AG04449 (cell line): ENCODE measurements around the gene DOCK10.

Source experiments
- CTCF ChIA-PET: fragments of 350-600 bp; formaldehyde crosslinking; extraction: SDS; loops from one replicate; lab custom pipeline; 2021; ENCODE audit warnings: antibody characterized with exemption; lab: Yijun Ruan, JAX
- POLR2A ChIA-PET: fragments of 400-600, 350-600 bp; formaldehyde crosslinking; extraction: SDS; loops from one replicate; lab custom pipeline; 2020; ENCODE audit warnings: antibody characterized with exemption, inconsistent platforms; lab: Yijun Ruan, JAX
- DNase-seq: peaks from one replicate; pipeline ENCODE4 v3.0.0-alpha.2; 2010; ENCODE audit warnings: low read depth, low spot score
- H3K4me3 ChIP-seq: 2 replicates; pipeline ENCODE4 v1.5.1; 2011; ENCODE audit warnings: low read depth, mild to moderate bottlenecking, control low read depth, low read length
- CTCF ChIP-seq: IDR thresholded peaks from one replicate; pipeline ENCODE4 v1.5.1; 2011; ENCODE audit warnings: mild to moderate bottlenecking, moderate library complexity, low read length, control low read depth, inconsistent platforms; ENCODE audit not compliant: insufficient read depth; ENCODE audit errors: missing control alignments

The DOCK10 gene

GRCh38 chr2:224846161-224846560 lies 196.1 kb downstream of the DOCK10 start:
- CTCF ChIA-PET, result no interaction called here
- POLR2A ChIA-PET, result no interaction called here

GRCh38 chr2:224843141-224843540 lies 199.1 kb downstream of the DOCK10 start:
- H3K4me3 ChIP-seq, result no peak overlapping the region
- DNase-seq, result no peak
- POLR2A ChIA-PET, result interaction anchor here (0.7 kb wide), 1 partner anchor 32 kb away, joined by 3 read pairs; no protein-coding TSS in a partner anchor
- TF ChIP-seq CTCF, result no peak
- CTCF ChIA-PET, result interaction anchor here (1.2 kb wide), 1 partner anchor 9 kb away, joined by 6 read pairs; no protein-coding TSS in a partner anchor

More at GRCh38 chr2:224846161-224846560, 196.1 kb downstream of the DOCK10 start:
- H3K4me3 ChIP-seq, result no peak overlapping the region
- no peak for TF ChIP-seq CTCF
- DNase-seq, result no peak

GRCh38 chr2:224841910-224842309 lies 200.4 kb downstream of the DOCK10 start:
- TF ChIP-seq CTCF, result no peak
- no peak overlapping the region for H3K4me3 ChIP-seq
- no peak for DNase-seq
- ChIA-PET CTCF (interaction anchor here (0.8 to 1.1 kb wide), 2 partner anchors 13 to 281 kb away, joined by 3 read pairs; no protein-coding TSS in a partner anchor), POLR2A (no interaction called here)

GRCh38 chr2:224838335-224838734 lies 203.9 kb downstream of the DOCK10 start:
- DNase-seq, result peak; percentile 46
- CTCF ChIA-PET, result interaction anchor here (1.5 kb wide), 2 partner anchors 11 to 59 kb away, joined by 3 to 4 read pairs; no protein-coding TSS in a partner anchor
- POLR2A ChIA-PET, result interaction anchor here (1.0 kb wide), 1 partner anchor 17 kb away, joined by 3 read pairs; no protein-coding TSS in a partner anchor
- no peak for TF ChIP-seq CTCF
- H3K4me3 ChIP-seq, result no peak overlapping the region

- CTCF ChIA-PET, result interaction anchor here (0.8 to 1.5 kb wide), 3 partner anchors 11 to 163 kb away, joined by 3 to 4 read pairs (median 3); no protein-coding TSS in a partner anchor
- no peak overlapping the region for H3K4me3 ChIP-seq
- POLR2A ChIA-PET, result interaction anchor here (0.7 to 1.0 kb wide), 2 partner anchors 16 to 18 kb away, joined by 3 to 4 read pairs; no protein-coding TSS in a partner anchor
- TF ChIP-seq CTCF, result no peak
- peak; percentile 72 for DNase-seq
Observed at GRCh38 chr2:224837558-224837957, 204.7 kb downstream of the DOCK10 start.

GRCh38 chr2:224837066-224837465 lies 205.2 kb downstream of the DOCK10 start:
- ChIA-PET CTCF (interaction anchor here (0.8 to 1.5 kb wide), 3 partner anchors 12 to 164 kb away, joined by 3 to 4 read pairs (median 3); no protein-coding TSS in a partner anchor), POLR2A (interaction anchor here (0.7 kb wide), 1 partner anchor 16 kb away, joined by 4 read pairs; no protein-coding TSS in a partner anchor)
- DNase-seq, result no peak
- TF ChIP-seq CTCF, result no peak
- H3K4me3 ChIP-seq, result no peak overlapping the region
